Mucosa of rectum (tissue), 2 donors: ENCODE measurements around the gene ADCY10.

Experiments
- H3K27ac ChIP-seq, 2 donors: one replicate each; pipeline ENCODE4 v1.7.0; 2013; ENCODE audit warnings: inconsistent platforms in 2 of 2, low read depth in 2 of 2, low read length in 2 of 2
- H3K27me3 ChIP-seq, 2 donors: one replicate each; pipeline ENCODE4 v1.7.0; 2013; ENCODE audit warnings: low read length in 2 of 2; ENCODE audit not compliant: control insufficient read depth in 2 of 2, insufficient read depth in 2 of 2
- H3K36me3 ChIP-seq, 2 donors: one replicate each; pipeline ENCODE4 v1.7.0; 2013; ENCODE audit warnings: low read length in 2 of 2; ENCODE audit not compliant: control insufficient read depth in 2 of 2, insufficient read depth in 2 of 2
- H3K4me1 ChIP-seq, 2 donors: one replicate each; pipeline ENCODE4 v1.7.0; 2013; ENCODE audit warnings: low read length in 2 of 2, mild to moderate bottlenecking in 1 of 2; ENCODE audit not compliant: control insufficient read depth in 2 of 2, insufficient read depth in 2 of 2
- H3K4me3 ChIP-seq, 2 donors: one replicate each; pipeline ENCODE4 v1.7.0; 2013; ENCODE audit warnings: low read length in 2 of 2
- H3K9ac ChIP-seq, 2 donors: one replicate each; pipeline ENCODE4 v1.7.0; 2013; ENCODE audit warnings: low read length in 2 of 2, low read depth in 1 of 2, mild to moderate bottlenecking in 1 of 2
- H3K9me3 ChIP-seq, 2 donors: one replicate each; pipeline ENCODE4 v1.7.0; 2013; ENCODE audit warnings: low read length in 2 of 2; ENCODE audit not compliant: control insufficient read depth in 2 of 2
- donor health status: healthy.
- donor health status: Normal muscosa, but diverticular disease.

Gene ADCY10

GRCh38 chr1:167775178-167775577 lies 138.8 kb downstream of the ADCY10 start:
- Histone ChIP-seq H3K9ac (no peak overlapping the region), H3K27ac (no peak overlapping the region), H3K4me3 (no peak overlapping the region), H3K4me1 (no peaks in the 10 kb centered on the region), H3K27me3 (no peaks in the 10 kb centered on the region), H3K36me3 (peaks cover 28 to 35% of the 10 kb centered on the region in 2 donors), H3K9me3 (no peaks in the 10 kb centered on the region)

- H3K4me3 ChIP-seq = no peak overlapping the region
- H3K36me3 ChIP-seq = peaks cover 31 to 35% of the 10 kb centered on the region in 2 donors
- H3K27ac ChIP-seq = no peak overlapping the region
These were observed 139.2 kb downstream of the ADCY10 start for GRCh38 chr1:167774710-167775109.

DNA sequence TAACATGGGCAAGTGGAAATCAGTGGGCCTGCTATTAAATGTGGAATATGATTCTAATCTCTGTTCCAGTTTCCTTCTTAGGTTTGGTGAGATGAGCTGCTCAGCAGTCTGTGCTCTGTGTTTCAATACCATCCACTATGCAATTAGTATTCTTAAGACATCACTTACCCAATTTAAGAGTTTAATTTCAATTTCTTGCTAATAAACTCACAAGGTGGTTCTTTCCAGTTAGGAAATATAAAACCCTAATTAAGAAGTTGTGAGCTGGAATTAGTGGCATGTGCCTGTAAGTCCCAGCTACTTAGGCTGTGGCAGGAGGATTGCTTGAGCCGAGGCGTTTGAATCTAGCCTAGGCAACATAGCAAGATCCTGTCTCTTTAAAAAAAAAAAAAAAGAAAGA lies 140.4 kb downstream of the ADCY10 start:
- H3K36me3 ChIP-seq = peaks cover 40 to 41% of the 10 kb centered on the region in 2 donors
- no peaks in the 10 kb centered on the region for H3K4me1 ChIP-seq
- H3K9me3 ChIP-seq = no peaks in the 10 kb centered on the region
- no peak overlapping the region for H3K27ac ChIP-seq
- H3K4me3 ChIP-seq = no peak overlapping the region
- H3K27me3 ChIP-seq = no peaks in the 10 kb centered on the region
- no peak overlapping the region for H3K9ac ChIP-seq

More at GRCh38 chr1:167774710-167775109, 139.2 kb downstream of the ADCY10 start:
- Histone ChIP-seq H3K9me3 (no peaks in the 10 kb centered on the region), H3K27me3 (no peaks in the 10 kb centered on the region), H3K4me1 (no peaks in the 10 kb centered on the region), H3K9ac (no peak overlapping the region)

DNA sequence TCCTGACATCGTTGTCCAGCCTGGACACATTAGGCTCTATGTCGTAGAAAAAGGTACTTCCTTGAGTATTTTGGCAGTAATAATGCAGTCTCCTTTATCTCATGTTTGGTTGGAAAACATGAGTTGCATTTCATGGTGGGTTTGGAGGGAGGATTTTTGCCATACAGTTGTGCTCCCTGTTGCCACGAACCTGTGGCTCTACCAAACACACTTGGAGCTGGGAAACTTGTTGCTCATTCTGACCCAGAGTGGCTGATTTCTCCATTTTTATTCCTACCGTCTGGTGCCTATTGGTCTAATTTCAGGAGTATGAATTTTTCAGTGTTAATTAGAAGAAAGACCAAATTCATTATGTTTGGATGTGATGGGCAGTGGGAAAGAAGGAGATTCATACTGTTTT lies 141.5 kb downstream of the ADCY10 start:
- Histone ChIP-seq H3K27me3 (no peaks in the 10 kb centered on the region), H3K4me1 (no peaks in the 10 kb centered on the region), H3K4me3 (no peak overlapping the region), H3K36me3 (peaks cover 41 to 43% of the 10 kb centered on the region in 2 donors), H3K9me3 (no peaks in the 10 kb centered on the region), H3K9ac (no peak overlapping the region), H3K27ac (no peak overlapping the region)

GRCh38 chr1:167770127-167770526 lies 143.8 kb downstream of the ADCY10 start:
- no peak overlapping the region for H3K27ac ChIP-seq
- peaks cover 33 to 40% of the 10 kb centered on the region in 2 donors for H3K36me3 ChIP-seq
- no peak overlapping the region for H3K4me3 ChIP-seq
- H3K4me1 ChIP-seq = no peaks in the 10 kb centered on the region
- no peaks in the 10 kb centered on the region for H3K27me3 ChIP-seq
- H3K9me3 ChIP-seq = no peaks in the 10 kb centered on the region
- H3K9ac ChIP-seq = no peak overlapping the region

DNA sequence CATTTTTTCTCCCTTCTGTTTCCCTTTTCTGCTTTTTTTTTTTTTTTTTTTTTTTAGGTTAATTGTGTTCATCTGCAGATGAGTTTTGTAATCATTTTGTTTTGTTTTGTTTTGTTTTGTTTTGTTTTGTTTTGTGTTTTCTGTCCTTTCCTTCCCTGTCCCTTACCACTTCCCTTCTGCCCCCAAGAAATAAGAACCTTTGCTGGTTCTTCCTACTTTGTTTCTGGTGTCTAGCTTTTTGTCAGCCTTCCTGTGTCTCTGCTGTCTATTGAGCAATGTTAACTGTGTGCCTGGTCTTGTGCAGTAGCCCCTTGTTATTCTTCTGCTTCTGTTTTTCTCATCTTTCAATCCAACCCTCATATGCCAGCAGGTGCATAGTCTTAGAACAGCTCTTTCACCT lies 146.2 kb downstream of the ADCY10 start:
- H3K27me3 ChIP-seq = no peaks in the 10 kb centered on the region
- no peak overlapping the region for H3K27ac ChIP-seq
- H3K9me3 ChIP-seq = no peaks in the 10 kb centered on the region
- H3K4me1 ChIP-seq = no peaks in the 10 kb centered on the region
- H3K4me3 ChIP-seq = no peak overlapping the region
- H3K36me3 ChIP-seq = peaks cover 22 to 29% of the 10 kb centered on the region in 2 donors
- H3K9ac ChIP-seq = no peak overlapping the region

- Histone ChIP-seq H3K27me3 (no peaks in the 10 kb centered on the region), H3K27ac (no peak overlapping the region), H3K9ac (no peak overlapping the region), H3K4me3 (no peak overlapping the region), H3K9me3 (no peaks in the 10 kb centered on the region), H3K4me1 (no peaks in the 10 kb centered on the region), H3K36me3 (peaks cover 12 to 23% of the 10 kb centered on the region in 2 donors)
These were observed 147.4 kb downstream of the ADCY10 start for GRCh38 chr1:167766538-167766937.

DNA sequence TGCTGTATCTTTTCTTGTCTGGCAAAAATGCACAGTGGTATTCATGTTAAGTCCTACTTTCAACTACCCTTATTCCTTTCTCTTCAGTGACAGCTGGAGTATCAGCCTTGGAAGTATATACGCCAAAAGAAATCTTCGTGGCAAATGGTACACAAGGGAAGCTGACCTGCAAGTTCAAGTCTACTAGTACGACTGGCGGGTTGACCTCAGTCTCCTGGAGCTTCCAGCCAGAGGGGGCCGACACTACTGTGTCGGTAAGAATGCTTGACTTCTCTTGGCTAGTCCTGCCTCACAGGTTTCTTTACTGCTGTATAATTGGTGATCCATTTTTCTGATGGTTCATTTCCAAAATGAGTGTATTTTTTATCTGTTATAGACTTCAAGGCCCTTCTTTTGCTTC lies 148.4 kb downstream of the ADCY10 start:
- H3K4me3 ChIP-seq = no peak overlapping the region
- no peaks in the 10 kb centered on the region for H3K9me3 ChIP-seq
- no peaks in the 10 kb centered on the region for H3K4me1 ChIP-seq
- H3K27ac ChIP-seq = no peak overlapping the region
- H3K9ac ChIP-seq = no peak overlapping the region
- peaks cover 11 to 23% of the 10 kb centered on the region in 2 donors for H3K36me3 ChIP-seq
- H3K27me3 ChIP-seq = no peaks in the 10 kb centered on the region

DNA sequence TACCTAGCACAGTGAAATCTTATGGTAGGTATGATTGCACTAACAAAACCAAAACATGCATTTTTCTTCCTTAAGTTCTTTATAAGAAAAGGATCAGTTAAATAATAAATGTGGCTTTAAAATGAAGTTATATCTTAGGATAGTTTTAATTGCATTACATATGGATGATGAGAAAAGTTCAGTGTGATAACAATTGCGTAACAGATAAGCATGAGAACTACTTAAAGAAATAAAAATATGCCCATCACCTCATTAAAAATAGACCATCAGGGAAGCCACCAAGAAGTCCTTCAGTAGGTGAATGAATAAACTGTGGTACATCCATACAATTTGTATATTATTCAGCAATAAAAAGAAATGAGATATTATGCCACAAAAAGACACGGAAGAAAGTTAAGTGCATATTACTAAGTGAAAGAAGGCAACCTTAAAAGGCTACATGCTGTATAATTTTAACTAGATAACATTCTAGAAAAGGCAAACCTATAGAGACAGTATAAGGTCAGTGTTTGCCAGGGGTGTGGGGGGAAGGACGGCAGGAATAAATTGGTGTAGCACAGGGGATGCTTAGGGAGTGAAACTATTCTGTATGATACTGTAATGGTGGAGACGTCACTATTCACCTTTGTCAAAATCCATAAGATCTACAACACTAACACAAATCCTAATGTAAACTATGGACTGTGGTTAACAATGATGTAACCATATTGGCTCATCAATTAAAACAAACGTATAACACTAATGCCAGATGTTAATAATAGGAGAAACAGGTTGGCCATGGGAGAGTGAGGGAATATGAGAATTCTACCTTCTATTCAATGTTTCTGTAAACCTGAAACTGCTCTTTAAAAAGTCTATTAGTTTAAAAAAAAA lies 149.2 kb downstream of the ADCY10 start:
- H3K4me1 ChIP-seq = no peaks in the 10 kb centered on the region
- H3K9ac ChIP-seq = no peak overlapping the region
- H3K36me3 ChIP-seq = peaks cover 11 to 19% of the 10 kb centered on the region in 2 donors
- H3K27me3 ChIP-seq = no peaks in the 10 kb centered on the region
- H3K9me3 ChIP-seq = no peaks in the 10 kb centered on the region
- no peak overlapping the region for H3K4me3 ChIP-seq
- H3K27ac ChIP-seq = no peak overlapping the region

DNA sequence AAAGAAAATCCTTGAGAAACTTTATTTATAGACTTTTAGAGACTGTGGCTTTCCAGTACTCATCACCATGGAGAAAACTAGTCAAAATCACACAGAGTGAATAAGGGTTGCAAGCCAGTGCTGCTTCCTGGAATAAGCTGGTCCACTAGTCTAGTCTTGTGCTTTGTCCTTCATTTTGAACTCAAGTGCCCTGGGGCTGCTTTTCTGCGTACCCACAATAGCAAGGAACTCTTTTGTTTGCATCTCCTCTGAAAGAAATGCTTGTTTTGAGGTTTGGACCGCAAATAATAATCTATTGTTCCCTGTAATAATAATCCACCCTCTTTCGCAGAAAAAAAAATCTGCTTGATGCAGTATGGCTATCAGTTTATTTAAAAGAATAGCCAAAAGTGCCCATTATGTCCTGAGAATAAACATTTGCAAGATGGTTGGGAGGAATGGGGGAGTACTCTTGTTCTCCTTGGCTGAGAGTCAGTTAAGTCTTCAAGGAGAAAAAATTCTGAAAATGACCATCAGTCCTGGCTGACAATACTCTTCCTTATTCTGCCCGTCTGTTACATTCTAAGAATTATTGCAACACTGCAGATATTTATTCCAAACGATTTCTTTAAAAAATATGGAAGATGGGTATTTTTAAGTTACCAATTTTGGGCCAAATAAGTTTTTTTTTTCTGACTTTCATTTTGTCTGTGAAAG lies 150.3 kb downstream of the ADCY10 start:
- no peaks in the 10 kb centered on the region for H3K4me1 ChIP-seq
- H3K27me3 ChIP-seq = no peaks in the 10 kb centered on the region
- H3K27ac ChIP-seq = no peak overlapping the region
- no peak overlapping the region for H3K4me3 ChIP-seq
- no peak overlapping the region for H3K9ac ChIP-seq
- no peaks in the 10 kb centered on the region for H3K9me3 ChIP-seq
- H3K36me3 ChIP-seq = peaks cover 7 to 11% of the 10 kb centered on the region in 2 donors
